ENCODE measurements around the gene DYRK3. TPM values are rescaled to one million over a fixed set of nuclear protein-coding genes. Genes with fewer than 3 reads are reported as not detected.

The DYRK3 gene
- total RNA-seq, 1 donor from 2014 or later, result 22.7 TPM

GRCh38 chr1:206661161-206661820 is 26.0 kb downstream of the DYRK3 start:
- Mint-ChIP-seq H3K9me3 (no peaks in the 10 kb centered on the region), H3K27ac (no peak overlapping the region), H3K4me1 (peaks cover 14% of the 10 kb centered on the region), H3K4me3 (no peak overlapping the region), H3K27me3 (ENCODE audit: insufficient read depth, low read depth) (peaks cover 17% of the 10 kb centered on the region), H3K36me3 (no peaks in the 10 kb centered on the region)
- Histone ChIP-seq H3K36me3 (no peaks in the 10 kb centered on the region), H3K27ac (no peak overlapping the region), H3K9me3 (ENCODE audit: low read depth) (no peaks in the 10 kb centered on the region), H3F3A (ENCODE audit: low read depth) (no peaks in the 10 kb centered on the region), H3K4me1 (peaks cover 14% of the 10 kb centered on the region), H3K27me3 (peaks cover 41% of the 10 kb centered on the region), H4K20me1 (ENCODE audit: low read depth) (no peaks in the 10 kb centered on the region), H3K9ac (no peak overlapping the region), H3K4me2 (no peak overlapping the region), H3K79me2 (ENCODE audit: low read depth) (no peaks in the 10 kb centered on the region), H2AFZ (replicated peaks) (no peak overlapping the region), H3K4me3 (no peak overlapping the region)
- no peak for DNase-seq (ENCODE audit: low spot score)
- TF ChIP-seq EZH2phosphoT487 (IDR thresholded peaks at IDR 0.05), result no peak
- no peak for TF ChIP-seq CTCF (IDR thresholded peaks at IDR 0.05)
- no peak for TF ChIP-seq EZH2 (IDR thresholded peaks at IDR 0.05)

GRCh38 chr1:206662396-206663092 is 27.2 kb downstream of the DYRK3 start:
- H3K4me3 Mint-ChIP-seq, result no peak overlapping the region
- Histone ChIP-seq H2AFZ (replicated peaks) (no peak overlapping the region), H3K36me3 (no peaks in the 10 kb centered on the region), H3K79me2 (ENCODE audit: low read depth) (no peaks in the 10 kb centered on the region), H4K20me1 (ENCODE audit: low read depth) (no peaks in the 10 kb centered on the region), H3K4me1 (peaks cover 14% of the 10 kb centered on the region), H3F3A (ENCODE audit: low read depth) (no peaks in the 10 kb centered on the region), H3K27ac (no peak overlapping the region), H3K27me3 (peaks cover 32% of the 10 kb centered on the region), H3K4me3 (no peak overlapping the region), H3K9me3 (ENCODE audit: low read depth) (no peaks in the 10 kb centered on the region), H3K4me2 (no peak overlapping the region), H3K9ac (no peak overlapping the region)
- no peak overlapping the region for H3K27ac Mint-ChIP-seq
- H3K9me3 Mint-ChIP-seq, result no peaks in the 10 kb centered on the region
- H3K27me3 Mint-ChIP-seq (ENCODE audit: insufficient read depth, low read depth), result peaks cover 17% of the 10 kb centered on the region
- peaks cover 14% of the 10 kb centered on the region for H3K4me1 Mint-ChIP-seq
- no peak for DNase-seq (ENCODE audit: low spot score)
- H3K36me3 Mint-ChIP-seq, result no peaks in the 10 kb centered on the region
- TF ChIP-seq EZH2 (IDR thresholded peaks at IDR 0.05) (no peak), CTCF (IDR thresholded peaks at IDR 0.05) (no peak), EZH2phosphoT487 (IDR thresholded peaks at IDR 0.05) (no peak)

GRCh38 chr1:206663362-206663761 is 28.0 kb downstream of the DYRK3 start:
- no peaks in the 10 kb centered on the region for H3K9me3 ChIP-seq (ENCODE audit: low read depth)
- Mint-ChIP-seq H3K36me3 (no peaks in the 10 kb centered on the region), H3K27me3 (ENCODE audit: insufficient read depth, low read depth) (peaks cover 20% of the 10 kb centered on the region), H3K9me3 (no peaks in the 10 kb centered on the region), H3K4me3 (peak overlapping the region; percentile 52), H3K27ac (no peak overlapping the region), H3K4me1 (peaks cover 11% of the 10 kb centered on the region)
- no peak overlapping the region for H3K27ac ChIP-seq
- H3K4me1 ChIP-seq, result peaks cover 8% of the 10 kb centered on the region
- no peak overlapping the region for H3K9ac ChIP-seq
- H3K27me3 ChIP-seq, result peaks cover 25% of the 10 kb centered on the region
- H3F3A ChIP-seq (ENCODE audit: low read depth), result no peaks in the 10 kb centered on the region
- H3K4me2 ChIP-seq, result peak overlapping the region; percentile 83
- no peaks in the 10 kb centered on the region for H3K36me3 ChIP-seq
- no peak for TF ChIP-seq CTCF (IDR thresholded peaks at IDR 0.05)
- TF ChIP-seq EZH2phosphoT487 (IDR thresholded peaks at IDR 0.05), result no peak
- no peak for TF ChIP-seq EZH2 (IDR thresholded peaks at IDR 0.05)
- peak overlapping the region; percentile 41 for H3K4me3 ChIP-seq
- no peaks in the 10 kb centered on the region for H3K79me2 ChIP-seq (ENCODE audit: low read depth)
- peak overlapping the region; percentile 79 for H2AFZ ChIP-seq (replicated peaks)
- H4K20me1 ChIP-seq (ENCODE audit: low read depth), result no peaks in the 10 kb centered on the region
- DNase-seq (ENCODE audit: low spot score), result no peak
